ENCODE measurements around the gene KRT1.
"Not testable (repeated sequence)": the region's sequence is repeated elsewhere in the genome, so short reads cannot be mapped to it uniquely, and the experiment has no call there.

KRT1 gene

DNA sequence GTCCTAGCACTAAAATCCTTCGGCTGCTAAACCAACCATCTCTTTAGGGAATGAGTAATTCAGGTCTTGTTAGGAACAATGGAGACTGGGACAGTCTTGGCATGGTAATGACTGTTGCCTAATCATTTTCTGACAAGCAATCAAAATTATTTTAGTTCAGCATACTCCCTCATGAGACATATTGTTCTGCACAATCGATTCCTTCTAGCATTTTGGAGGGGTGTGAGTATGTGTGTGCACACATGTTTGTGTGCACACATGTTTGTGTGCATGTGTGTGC is 2.1 kb upstream of the KRT1 start:
- no peak for DNase-seq (ENCODE audit: low spot score)

DNA sequence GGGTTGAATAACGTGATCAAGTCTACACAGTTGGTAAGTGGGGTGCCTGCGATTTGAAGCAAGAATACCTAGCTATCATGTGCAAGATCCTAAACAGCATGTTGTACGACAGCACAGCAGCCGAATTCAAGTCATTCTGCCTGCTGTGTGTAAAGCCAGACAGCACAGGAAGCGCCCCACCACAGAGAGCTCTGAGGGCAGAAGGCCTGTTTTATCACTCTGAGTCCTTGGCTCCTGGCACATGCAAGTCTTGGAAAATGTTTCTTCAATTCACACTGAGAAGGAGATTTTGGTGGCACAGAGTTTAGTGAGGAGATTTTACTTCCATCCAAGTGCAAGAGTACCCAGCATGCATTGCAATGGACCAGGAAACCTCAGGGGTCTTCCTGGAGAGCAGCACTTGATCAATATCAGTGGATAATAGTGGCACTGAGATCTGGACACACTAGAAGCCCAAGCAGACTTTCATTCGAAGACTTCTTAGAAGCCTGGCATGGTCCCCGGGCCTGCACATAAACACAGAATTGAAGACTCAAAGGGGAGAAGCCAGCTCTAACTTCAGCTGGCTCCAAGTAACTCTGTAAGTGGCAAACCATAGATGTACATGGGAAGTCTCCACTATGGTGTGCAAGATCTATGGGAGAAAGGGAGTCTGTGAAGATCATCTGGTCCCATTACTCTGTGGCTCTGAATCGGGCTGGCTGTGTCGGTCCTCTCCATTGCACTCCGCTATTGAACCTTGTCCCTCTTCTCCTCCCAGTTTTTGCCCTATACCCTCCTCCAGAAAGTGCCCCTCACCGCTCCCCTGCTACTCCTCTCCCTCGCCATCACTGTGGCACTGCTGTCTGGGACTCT is 1.5 kb upstream of the KRT1 start:
- no peak for DNase-seq (ENCODE audit: low spot score)

DNA sequence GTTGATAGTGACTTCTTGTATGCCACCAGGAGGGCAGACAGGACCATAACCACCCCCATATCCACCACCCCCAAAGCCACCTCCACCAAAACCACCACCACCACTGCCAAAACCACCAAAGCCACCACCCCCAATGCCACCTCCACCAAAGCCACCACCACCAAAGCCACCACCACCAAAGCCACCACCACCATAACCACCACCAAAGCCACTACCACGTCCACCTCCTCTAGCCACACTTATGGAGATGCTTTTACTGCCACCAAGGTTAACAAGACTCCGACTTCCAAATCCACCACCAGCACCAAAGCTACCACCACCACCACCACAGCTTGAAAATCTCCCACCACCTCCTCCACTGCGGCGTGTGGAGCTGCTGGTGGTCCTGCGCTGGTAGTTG is 332 bp downstream of the KRT1 start:
- no peak for DNase-seq (ENCODE audit: low spot score)

DNA sequence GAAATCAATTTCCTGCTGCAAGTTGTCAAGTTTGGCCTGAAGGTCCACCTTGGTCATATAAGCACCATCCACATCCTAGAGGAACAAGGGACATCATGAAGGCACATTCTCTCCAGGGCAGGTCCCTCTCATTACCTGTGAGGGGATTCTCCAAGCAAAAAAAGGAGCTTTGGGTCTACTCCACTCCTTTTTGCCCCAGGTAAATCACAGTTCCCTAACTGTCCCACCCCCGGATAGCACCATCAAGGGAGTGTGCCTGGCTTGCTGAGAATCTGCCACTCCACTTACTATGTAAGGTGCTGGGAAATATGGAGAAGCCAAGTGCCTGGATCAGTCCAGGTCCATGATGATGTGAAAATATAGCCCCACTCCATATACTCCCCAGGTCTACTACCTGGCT is 2.5 kb downstream of the KRT1 start:
- no peak for DNase-seq (ENCODE audit: low spot score)

DNA sequence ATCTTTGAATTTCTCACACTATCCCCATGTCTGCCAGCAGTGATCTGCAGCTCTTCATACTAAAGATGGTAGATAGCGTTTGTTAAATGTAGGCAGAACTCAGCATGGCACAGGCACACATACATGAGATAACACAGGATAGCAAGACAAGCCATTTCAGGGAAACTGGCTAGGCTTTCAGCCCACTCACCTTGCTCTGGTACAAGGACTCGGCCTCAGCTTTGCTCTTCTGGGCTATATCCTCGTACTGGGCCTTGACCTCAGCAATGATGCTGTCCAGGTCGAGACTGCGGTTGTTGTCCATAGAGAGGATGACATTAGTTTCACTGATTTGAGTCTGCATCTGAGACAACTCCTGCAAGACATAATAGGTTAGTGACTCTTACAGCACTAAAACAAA is 3.1 kb downstream of the KRT1 start:
- DNase-seq (ENCODE audit: low spot score), result no peak

DNA sequence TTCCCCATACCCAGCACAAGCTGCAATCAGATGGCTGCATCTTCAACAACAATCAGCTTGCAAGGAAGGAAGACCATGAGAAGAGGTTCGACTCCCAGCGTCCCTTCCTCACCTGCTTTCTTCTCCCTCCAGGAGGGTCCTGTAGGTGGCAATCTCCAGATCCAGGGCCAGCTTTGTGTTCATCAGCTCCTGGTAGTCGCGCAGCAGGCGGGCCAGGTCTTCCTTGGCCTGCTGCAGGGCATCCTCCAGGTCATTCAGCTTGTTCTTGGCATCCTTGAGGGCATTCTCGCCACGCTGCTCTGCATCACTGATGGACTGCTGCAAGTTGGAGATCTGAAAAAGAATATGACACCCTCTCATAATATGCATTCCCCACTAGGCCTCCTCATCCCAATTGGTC is 4.0 kb downstream of the KRT1 start:
- no peak for DNase-seq (ENCODE audit: low spot score)

DNA sequence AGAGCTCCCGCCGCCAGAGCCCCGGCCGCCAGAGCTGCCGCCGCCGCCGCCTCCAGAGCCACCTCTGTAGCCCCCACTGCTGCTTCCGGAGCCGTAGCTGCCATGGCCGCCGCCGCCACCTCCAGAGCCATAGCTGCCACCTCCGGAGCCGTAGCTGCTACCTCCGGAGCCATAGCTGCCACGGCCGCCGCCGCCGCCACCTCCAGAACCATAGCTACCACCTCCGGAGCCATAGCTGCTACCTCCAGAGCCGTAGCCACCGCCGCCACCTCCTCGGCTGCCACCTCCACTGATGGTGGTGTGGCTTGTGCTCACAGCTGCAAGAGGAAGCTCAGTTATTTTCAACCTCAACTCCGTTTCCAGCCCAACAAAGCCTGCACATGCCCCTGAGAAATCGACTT is 4.9 kb downstream of the KRT1 start:
- DNase-seq (ENCODE audit: low spot score), result no peak

DNA sequence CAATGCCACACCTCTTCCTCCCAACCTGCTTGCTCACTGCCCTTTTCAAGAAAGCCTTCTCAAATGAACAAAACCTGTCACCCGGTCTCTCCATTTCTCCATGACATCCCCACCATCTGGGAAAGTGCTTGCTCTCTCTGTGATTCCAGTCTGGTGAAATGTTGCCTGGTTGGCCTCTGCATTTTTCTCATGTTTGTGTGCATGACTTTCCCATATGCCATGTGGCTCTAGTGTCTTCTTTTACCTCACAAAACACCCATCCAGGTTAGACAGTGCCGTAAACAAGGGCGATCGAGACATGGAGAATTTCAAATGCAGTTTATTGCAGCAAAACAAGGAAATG is 5.8 kb downstream of the KRT1 start:
- no peak for DNase-seq (ENCODE audit: low spot score)

DNA sequence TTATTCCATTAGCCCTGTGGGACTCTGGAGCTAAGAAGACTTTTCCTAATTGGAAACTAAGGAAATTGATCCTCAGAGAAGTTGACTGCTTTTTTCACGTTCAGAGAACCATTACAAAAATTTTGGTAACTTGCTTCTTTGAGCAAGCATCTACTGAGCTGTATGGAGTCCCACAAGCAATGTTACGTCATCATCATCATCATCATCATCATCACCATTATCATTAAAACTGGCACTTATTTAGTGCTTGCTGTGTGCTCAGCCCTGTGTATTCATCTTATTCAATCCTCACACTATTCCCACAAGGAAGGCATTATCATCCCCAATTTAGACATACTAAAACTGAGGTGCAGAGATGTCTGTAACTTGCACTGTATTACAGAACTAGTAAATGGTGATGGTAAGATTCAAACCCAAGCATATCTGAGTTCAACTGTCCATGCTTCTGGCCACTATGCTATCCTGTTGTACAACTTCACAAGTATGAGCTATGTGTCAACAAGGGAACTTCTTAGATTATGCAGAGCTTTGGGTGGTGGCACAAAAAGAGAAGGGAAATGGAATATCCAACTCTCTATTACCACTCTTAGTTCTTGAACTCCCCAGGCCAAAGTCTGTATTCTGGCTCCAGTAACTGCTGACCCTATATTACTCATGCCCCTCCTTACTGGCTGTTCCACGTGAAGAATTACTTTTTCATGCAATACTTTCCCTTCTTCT is 6.3 kb downstream of the KRT1 start:
- no peak for DNase-seq (ENCODE audit: low spot score)

DNA sequence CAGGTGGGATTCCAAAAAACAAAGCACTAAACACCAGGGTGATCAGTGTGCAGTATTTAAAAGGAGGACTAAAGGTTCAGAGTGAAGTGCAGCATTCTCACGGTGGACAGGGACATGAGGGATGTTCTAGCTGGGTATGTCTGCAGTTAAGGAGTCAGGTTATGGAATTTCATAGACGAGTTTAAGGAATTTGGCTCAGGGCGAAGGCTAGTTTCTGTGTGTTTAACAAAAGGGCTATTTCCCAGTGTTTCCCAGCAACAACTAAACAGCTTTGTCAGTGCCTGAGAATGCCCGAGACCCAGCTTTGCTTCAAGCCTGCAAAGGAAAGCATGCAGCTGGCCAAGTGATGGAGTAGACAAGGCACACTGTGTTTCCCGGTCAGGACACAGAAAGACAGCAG is 7.0 kb downstream of the KRT1 start:
- no peak for DNase-seq (ENCODE audit: low spot score)

DNA sequence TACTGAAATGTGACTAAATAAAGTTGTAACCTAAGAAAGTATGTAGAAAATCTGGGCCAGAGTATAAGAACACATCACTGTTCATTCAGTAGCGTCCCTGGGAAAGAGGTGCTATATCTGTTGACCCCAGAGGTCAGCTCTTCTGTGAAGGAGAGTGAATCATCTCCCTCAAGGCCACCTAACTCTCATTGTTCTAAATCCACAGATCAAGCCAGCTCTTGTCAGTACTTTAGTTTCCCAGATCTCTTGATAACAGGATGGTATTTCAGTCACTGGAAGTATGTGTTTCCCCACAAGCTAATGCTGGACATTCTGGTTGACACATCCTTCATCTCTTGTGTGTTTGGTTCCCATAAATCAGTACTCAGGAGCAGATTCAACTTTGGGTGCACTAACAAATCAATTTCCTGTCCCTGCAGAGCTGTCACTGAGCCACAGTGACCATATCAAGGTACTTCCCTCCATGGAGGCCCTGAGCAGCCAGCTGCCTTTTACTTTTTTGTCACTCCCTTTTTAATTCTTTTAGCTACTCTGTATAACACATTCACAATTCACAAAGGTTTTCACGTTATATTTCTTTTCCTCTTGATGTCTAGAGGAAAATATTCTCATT is 7.8 kb downstream of the KRT1 start:
- no peak for DNase-seq (ENCODE audit: low spot score)

DNA sequence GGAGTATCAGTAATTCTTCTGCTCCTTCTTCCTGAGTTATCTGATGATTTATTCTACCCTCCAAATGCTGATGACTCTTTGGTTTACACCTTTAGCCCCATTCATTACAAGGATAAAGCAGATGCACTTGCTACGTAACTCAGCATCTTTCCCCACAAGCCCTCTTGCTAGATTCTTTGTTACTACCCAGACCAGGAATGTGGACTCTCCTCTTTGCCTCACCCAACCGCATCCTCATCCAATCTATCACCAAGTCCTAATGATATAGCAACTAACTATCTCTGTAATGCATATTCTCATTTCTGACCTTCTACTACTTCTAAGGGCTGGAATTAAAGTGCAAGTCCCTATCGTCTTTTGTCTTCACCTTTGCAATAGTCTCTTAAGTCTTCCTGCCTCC is 9.2 kb downstream of the KRT1 start:
- no peak for DNase-seq (ENCODE audit: low spot score)

DNA sequence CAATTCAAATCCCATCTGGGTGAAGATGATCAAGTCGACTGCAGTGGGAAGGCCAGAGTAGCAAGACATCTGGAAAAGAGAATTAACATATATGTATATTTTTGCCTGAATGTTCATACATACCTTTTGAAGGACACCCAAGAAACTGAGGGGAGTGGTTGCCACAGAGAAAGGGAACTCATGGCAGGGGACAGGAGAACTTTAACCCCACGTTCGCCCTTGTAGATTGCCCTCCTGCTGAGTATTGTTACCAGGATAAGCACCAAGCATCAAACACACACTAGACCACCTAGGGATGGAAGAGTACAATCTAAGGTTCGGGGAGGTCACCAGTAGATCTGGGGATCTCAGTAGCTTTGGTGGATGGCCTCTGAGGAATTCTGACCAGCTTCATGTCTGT is 9.7 kb downstream of the KRT1 start:
- DNase-seq (ENCODE audit: low spot score), result no peak

DNA sequence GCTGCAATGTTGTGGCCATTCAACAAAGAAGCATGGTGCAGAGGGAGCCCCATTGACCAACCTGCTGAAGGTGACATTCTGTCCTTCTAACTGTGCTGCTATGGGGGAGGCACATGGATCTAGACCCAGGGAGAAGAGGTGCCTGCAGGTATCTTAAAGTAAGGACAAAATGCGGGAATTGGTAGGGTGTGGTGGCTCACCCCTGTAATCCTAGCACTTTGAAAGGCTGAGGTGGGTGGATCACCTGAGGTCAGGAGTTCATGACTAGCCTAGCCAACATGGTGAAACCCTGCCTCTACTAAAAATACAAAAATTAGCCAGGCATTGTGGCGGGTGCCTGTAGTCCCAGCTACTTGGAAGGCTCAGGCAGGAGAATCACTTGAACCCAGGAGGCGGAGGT is 10.3 kb downstream of the KRT1 start:
- DNase-seq (ENCODE audit: low spot score), result not testable (repeated sequence)

DNA sequence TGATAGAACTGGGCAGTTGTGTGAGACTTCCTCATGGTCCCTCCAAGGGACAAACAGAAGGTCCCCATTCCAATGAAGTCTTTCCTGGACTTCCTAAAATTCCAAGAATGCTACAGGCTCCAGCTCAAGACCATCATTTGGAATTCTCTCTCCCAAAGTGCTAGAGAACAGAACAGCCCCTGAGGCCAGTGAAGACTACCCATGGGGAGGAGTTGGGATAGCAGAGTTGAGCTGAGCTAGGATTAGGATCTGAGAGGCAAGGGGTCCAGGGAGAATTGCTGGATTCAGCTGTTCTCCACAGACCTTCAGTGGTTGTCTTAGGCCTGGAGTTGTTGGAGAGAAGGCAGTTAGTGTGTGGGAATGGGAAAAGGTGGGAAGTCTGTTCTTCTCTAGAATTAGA is 10.8 kb downstream of the KRT1 start:
- no peak for DNase-seq (ENCODE audit: low spot score)

DNA sequence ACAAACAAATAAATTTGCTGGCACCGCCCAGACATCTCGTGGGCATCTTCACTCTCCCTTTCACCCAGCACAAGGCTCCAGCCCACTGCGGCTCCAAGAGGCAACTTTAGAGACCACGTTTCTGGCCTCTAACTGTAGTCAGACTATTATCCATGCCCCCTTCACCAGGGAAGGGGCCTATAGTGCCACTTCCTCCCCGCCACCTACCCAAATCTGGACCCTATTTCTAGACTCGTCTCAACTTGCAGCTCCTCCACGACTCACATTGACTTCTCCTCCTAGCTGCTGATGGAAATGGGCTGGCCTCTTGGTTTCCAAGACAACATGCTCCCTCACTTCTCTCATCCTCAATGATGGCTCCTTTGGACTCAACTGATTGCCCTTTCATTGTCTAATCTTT is 12.3 kb downstream of the KRT1 start:
- DNase-seq (ENCODE audit: low spot score), result no peak

DNA sequence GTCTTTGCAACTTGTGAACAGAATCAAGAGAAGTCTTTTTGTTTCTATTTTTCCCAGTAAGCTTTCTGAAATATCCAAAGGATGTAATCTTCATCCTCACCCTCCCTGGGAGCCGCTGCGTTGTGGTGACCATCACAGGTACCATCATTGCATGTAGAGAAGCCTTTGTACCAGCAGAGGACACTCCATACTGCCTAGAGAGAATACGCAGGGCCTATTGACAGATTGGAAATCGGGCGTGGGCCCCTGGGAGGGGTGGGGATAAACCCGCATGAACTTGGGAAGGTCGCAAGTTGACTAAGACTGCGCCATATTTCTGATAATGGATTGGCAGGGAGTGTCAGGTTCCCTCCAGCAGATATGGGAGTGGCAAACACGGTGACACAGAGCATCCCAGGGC is 12.7 kb downstream of the KRT1 start:
- DNase-seq (ENCODE audit: low spot score), result no peak

DNA sequence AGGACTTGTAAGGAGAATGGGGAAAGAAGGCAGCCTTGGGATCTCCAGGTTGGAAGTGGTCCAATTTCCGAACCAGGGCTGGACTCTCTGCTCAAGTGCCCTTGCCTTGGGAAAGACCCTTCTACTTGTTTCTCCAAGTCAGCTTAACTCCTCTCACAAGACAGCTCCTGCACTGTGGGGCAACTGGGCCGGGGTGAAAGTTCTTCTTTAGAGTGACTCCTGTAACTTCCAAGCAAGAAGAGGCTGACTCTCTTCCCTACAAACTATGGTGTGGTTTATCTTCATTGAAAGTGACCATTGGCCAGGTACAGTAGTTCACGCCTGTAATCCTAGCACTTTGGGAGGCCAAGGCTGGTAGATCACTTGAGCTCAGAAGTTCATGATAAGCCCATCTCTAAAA is 13.7 kb downstream of the KRT1 start:
- no peak for DNase-seq (ENCODE audit: low spot score)

DNA sequence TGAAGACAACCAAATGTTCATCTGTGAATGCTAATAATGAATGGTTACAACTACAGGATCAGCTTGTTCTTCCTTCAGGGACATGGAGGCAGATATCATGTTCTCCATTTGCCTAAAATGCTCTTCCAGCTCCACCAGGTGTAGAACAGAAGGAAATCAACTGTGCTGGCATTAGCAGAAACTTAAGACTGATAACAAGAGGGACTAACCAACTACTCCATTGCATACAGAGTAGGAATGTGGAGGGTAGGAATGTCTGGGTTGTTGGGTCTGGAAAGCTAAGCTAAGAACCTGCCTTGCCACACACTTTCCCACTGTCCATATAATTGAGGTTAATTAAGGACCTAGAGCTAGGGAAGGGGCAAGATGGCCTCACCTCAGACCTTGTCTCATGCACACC is 16.8 kb downstream of the KRT1 start:
- no peak for DNase-seq (ENCODE audit: low spot score)

DNA sequence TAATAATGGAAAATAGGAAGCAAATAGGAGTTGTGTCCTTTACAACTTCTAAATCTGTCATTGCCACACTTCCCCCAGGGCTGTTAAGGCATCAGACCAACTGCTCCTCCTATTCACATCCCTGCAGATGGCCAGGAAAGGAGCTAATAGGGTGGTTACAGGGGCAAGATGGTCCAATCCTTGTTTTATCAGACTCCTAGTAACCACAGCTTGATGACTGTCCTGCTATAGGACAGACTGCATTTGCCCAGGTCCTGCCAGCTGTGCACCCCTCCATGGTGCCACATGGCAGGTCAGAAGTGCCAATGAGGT is 17.3 kb downstream of the KRT1 start:
- no peak for DNase-seq (ENCODE audit: low spot score)

DNA sequence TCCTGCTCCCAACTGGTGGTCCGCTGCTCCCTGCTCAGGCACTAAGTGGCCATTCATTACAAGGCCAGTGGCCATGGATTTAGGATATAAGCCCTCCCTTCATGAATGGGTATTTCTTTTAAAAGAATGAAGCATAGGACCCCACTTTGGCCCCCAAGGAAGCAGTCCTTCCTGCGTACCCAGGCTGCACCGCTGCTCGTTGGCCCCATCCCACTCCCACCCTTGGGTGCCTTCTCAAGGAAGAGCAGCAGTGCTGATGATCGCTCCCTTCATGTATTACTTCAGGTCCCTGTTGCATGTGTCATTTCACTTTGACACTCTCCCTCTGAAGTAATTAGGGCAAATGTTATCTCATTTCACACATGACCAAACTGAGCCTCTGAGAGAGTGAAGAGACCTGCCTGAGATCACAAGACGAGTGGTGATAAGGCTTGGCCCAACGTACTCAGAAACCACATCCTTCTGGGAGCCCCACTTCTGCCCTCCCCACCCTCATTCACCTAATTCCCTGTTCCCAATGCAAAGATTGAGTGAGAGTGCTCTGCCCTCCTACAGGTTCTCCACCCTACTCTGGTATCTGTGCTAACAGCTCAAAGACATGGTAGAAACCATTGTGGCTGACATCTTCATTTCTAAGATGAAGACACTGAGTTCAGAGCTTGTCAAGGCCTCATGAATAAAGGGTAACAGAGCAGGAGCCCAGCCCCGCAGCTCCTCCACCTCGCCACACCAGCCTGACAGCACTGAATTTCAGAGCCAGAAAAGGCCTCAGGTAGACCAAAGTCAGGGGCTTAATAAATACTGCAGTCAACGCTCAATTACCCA is 17.9 kb downstream of the KRT1 start:
- no peak for DNase-seq (ENCODE audit: low spot score)

DNA sequence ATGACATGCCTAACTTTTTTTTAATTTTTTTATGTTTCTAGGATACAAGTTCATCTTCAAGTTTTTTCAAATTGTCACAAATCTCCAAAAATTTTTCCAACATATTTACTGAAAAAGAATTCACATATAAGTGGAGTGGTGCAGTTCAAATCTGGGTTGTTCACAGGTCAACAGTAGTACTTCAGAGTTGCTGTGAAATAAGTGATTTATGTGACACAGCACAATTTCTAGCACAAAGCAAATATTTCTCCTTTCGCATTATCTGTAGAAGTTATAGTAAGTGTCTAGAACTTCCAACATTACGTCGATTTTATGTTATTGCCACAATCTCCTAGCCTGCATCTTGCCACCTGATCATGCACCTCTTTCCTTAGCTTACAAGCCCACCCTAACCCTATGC is 18.5 kb downstream of the KRT1 start:
- DNase-seq (ENCODE audit: low spot score), result no peak

DNA sequence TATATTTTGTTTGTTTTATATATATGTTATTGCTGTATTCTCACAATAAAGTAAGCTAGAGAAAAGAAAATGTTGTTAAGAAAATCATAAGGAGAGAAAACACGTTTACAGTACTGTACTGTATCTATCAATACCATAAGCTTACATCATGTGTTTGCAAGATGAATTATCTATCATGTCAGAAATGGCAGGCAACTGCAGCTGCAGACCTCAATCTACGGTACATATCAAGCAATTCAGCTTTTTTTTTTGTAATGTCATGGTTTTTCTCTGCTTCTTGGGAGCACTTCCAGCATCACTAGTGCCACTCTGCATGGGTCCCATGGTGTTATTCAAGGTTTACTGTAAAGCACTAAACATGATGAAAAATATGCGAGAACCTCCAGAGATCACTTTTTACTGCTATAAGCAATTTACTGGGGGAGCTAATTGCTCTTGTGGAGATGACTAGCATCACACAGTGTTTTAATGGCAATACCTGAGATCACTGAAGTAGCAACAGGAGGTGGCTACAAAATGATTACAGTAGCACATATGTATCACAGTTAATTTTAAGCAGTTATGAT is 19.2 kb downstream of the KRT1 start:
- no peak for DNase-seq (ENCODE audit: low spot score)

Data from GM03348 (cell line).